ENCODE data around the gene NFATC2.

The NFATC2 gene

GRCh38 chr20:51404297-51405060 is 138.0 kb downstream of the NFATC2 start:
- DNase-seq = no peak

- no peak for DNase-seq
Observed at GRCh38 chr20:51403466-51404220, 138.9 kb downstream of the NFATC2 start.

- DNase-seq = no peak
Observed at GRCh38 chr20:51402201-51402600, 140.3 kb downstream of the NFATC2 start.

GRCh38 chr20:51401496-51401895 is 141.0 kb downstream of the NFATC2 start:
- no peak for DNase-seq

GRCh38 chr20:51400051-51400926 is 142.2 kb downstream of the NFATC2 start:
- DNase-seq = no peak

- no peak for DNase-seq
Observed at GRCh38 chr20:51399006-51399890, 143.3 kb downstream of the NFATC2 start.

GRCh38 chr20:51398552-51398951 is 144.0 kb downstream of the NFATC2 start:
- DNase-seq = no peak

GRCh38 chr20:51398083-51398482 is 144.4 kb downstream of the NFATC2 start:
- DNase-seq = no peak

GRCh38 chr20:51397137-51397536 is 145.4 kb downstream of the NFATC2 start:
- no peak for DNase-seq

GRCh38 chr20:51396365-51396909 is 146.1 kb downstream of the NFATC2 start:
- DNase-seq = no peak

- no peak for DNase-seq
Observed at GRCh38 chr20:51394706-51395105, 147.8 kb downstream of the NFATC2 start.

- no peak for DNase-seq
Observed at GRCh38 chr20:51393571-51393970, 148.9 kb downstream of the NFATC2 start.

GRCh38 chr20:51392614-51393186 is 149.8 kb downstream of the NFATC2 start:
- DNase-seq = no peak

- no peak for DNase-seq
Observed at GRCh38 chr20:51391926-51392325, 150.6 kb downstream of the NFATC2 start.

- DNase-seq = no peak
Observed at GRCh38 chr20:51389543-51390264, 152.8 kb downstream of the NFATC2 start.

- DNase-seq = no peak
Observed at GRCh38 chr20:51388756-51389542, 153.6 kb downstream of the NFATC2 start.

GRCh38 chr20:51388227-51388626 is 154.3 kb downstream of the NFATC2 start:
- no peak for DNase-seq

- no peak for DNase-seq
Observed at GRCh38 chr20:51387125-51387875, 155.2 kb downstream of the NFATC2 start.

GRCh38 chr20:51386586-51386985 is 155.9 kb downstream of the NFATC2 start:
- DNase-seq = no peak

Measured in NCI-H524 treated with DMSO at 0.1 percent for 48 hours (cell line).